LNCaP clone FGC (cell line): ENCODE measurements around the gene ST3GAL2.

Experiments
- DNase-seq: peaks from one replicate; pipeline ENCODE4 v3.0.0-alpha.2; 2011; ENCODE audit warnings: low read depth
- H3K4me3 ChIP-seq: 2 replicates; pipeline ENCODE4 v1.5.1; 2011; ENCODE audit warnings: mild to moderate bottlenecking, low read depth, low read length, control low read depth
- TF ChIP-seq, protein P1 (sequence below): IDR thresholded peaks from 2 replicates; pipeline ENCODE4 v1.5.1; 2012; ENCODE audit warnings: mild to moderate bottlenecking; ENCODE audit not compliant: control insufficient read depth, insufficient read depth; ENCODE audit errors: extremely low read depth

The ST3GAL2 gene

DNA sequence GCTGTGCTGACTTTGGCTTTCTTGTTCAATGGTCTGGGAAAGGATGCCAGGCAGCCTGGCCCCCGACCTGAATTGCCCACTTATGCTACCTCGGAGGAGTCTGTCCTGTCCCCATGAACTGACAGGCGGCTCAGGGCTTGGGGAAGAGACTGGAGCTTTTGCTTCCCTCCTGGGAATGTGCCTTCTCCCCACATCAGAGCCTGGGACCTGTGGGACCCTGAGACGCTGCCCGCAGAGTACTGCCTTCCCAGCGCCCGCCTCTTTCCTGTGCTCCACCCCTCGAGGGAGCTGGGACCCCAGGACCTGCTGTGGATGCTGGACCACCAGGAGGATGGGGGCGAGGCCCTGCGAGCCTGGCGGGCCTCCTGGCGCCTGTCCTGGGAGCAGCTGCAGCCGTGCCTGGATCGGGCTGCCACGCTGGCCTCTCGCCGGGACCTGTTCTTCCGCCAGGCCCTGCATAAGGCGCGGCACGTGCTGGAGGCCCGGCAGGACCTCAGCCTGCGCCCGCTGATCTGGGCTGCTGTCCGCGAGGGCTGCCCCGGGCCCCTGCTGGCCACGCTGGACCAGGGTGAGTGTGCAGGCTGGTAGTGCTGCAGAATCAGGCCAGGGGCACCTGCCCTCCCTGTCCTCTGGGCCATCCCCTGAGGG is 34.0 kb upstream of the ST3GAL2 start:
- H3K4me3 ChIP-seq = no peak overlapping the region
- TF ChIP-seq, protein P1, sequence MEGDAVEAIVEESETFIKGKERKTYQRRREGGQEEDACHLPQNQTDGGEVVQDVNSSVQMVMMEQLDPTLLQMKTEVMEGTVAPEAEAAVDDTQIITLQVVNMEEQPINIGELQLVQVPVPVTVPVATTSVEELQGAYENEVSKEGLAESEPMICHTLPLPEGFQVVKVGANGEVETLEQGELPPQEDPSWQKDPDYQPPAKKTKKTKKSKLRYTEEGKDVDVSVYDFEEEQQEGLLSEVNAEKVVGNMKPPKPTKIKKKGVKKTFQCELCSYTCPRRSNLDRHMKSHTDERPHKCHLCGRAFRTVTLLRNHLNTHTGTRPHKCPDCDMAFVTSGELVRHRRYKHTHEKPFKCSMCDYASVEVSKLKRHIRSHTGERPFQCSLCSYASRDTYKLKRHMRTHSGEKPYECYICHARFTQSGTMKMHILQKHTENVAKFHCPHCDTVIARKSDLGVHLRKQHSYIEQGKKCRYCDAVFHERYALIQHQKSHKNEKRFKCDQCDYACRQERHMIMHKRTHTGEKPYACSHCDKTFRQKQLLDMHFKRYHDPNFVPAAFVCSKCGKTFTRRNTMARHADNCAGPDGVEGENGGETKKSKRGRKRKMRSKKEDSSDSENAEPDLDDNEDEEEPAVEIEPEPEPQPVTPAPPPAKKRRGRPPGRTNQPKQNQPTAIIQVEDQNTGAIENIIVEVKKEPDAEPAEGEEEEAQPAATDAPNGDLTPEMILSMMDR = no peak
- no peak for DNase-seq

DNA sequence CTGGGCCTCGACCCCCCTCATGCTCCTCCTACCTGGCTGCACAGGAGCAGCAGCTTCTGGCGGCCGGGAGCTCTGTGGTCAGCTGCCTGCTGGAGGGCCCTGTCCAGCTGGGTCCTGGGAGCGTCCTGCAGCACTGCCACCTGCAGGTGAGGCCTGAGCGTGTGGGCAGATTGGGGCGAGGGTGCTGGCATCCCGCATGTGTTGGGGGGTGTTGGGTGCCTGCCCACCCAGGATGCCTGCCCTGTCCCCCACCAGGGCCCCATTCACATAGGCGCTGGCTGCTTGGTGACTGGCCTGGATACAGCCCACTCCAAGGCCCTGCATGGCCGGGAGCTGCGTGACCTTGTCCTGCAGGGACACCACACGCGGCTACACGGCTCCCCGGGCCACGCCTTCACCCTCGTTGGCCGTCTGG is 32.0 kb upstream of the ST3GAL2 start:
- no peak for DNase-seq
- H3K4me3 ChIP-seq = no peak overlapping the region
- TF ChIP-seq, protein P1 = peak; percentile 70

DNA sequence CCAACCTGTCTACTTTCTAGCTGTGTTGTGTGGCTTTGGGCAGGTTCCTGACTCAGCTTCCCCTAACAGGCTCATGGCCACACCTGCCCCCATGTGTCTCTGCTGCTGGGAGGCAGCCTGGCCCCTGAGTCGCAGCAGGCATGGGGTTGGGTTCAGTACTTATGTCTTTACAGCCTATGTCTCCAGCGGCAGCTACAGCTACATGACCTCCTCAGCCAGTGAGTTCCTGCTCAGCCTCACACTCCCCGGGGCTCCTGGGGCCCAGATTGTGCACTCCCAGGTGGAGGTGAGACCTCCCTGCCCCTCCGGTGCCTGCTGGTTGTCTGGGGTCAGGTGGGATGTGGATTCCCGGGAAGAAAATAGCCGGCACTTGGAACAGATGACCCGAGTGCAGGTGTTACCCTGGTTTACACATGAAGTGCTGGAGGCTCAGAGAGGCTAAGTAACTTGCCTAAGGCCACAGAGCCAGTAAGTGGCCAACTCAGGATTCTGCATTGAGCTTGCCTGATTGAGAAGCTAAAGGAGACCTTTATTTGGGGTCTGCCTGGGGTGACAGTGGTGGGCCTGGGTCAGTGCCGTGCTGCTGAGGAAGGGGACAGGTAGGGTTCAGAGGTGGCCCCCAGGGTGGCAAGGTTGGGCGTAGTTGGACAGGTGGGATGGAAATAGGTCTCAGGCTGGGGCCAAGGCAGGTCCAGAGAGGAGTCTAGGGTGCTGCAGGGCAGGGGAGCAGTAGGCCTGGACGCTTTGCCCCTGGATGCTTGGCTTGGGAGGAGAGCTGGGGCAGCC is 31.4 kb upstream of the ST3GAL2 start:
- TF ChIP-seq, protein P1 = no peak
- H3K4me3 ChIP-seq = no peak overlapping the region
- no peak for DNase-seq

DNA sequence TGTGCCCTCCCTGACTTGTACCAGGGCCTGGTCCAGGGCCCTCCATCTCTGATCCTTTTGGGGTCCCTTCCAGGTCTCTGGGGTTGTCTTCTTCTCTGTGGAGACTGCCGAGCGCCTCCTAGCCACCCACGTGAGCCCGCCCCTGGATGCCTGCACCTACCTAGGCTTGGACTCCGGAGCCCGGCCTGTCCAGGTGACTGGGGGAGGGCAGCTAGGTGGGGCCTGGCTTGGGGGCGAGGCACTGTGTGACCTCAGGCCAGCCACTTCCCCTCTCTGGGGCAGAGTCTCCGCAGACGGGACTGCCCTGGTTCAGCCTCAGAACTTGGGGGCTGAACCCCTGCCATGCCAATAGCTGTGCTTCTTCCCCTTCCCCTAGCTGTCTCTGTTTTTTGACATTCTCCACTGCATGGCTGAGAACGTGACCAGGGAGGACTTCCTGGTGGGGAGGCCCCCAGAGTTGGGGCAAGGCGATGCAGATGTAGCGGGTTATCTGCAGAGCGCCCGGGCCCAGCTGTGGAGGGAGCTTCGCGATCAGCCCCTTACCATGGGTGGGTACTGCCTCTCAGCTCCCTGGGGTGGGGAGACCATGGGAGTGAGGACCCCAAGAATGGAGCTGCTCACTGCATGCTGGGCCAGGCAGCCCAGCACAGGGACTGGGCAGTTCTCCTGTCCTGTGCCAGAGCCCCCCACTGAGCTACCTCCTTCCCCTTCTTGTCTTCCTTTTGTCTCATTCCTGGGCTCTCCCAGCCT is 30.1 kb upstream of the ST3GAL2 start:
- DNase-seq = no peak

DNA sequence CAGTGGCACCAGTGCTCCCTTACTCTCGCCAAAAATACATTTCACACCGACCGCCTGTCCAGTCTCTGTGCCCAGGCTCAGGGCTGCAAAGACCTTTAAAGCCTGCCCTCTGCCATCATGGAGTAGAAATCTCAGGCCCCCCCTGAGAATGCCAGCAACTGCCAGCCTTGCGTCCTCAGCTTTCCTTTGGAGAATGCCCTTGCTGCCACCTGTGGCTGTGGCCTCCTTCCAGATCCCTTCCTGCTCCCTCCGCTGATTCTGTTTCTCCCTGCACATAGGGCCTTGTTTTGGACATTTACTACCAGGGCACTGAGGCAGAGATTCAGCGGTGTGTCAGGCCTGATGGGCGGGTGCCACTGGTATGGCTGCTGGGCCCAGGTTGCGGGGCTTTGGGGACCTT is 28.7 kb upstream of the ST3GAL2 start:
- H3K4me3 ChIP-seq = no peak overlapping the region
- TF ChIP-seq, protein P1 = no peak
- DNase-seq = no peak

More for the DNA sequence above, 30.1 kb upstream of the ST3GAL2 start:
- no peak overlapping the region for H3K4me3 ChIP-seq
- TF ChIP-seq, protein P1 = no peak

DNA sequence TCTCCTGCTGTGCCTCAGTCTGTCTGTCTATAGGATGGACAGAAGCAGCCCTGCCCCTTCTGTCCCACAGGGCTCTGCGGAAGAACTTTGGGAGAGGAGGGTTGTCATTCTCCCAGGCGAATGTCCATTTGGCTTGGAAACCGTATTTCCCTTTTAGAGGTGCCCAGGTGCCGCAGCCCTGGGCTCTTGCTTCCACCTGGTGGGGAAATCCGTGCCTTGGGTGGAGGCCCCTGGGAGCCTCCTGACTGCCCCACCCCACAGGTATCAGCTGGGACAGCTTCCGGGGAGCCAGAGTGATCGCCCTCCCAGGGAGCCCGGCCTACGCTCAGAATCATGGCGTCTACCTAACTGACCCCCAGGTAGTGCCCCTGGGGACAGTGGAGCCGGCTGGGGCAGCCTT is 28.2 kb upstream of the ST3GAL2 start:
- no peak for DNase-seq

More for the DNA sequence above, 28.2 kb upstream of the ST3GAL2 start:
- H3K4me3 ChIP-seq = no peak overlapping the region
- TF ChIP-seq, protein P1 = no peak
